H1 (cell line): Measurements from ENCODE around the gene CAMKK2. TPM values are rescaled to one million over a fixed set of nuclear protein-coding genes. Genes with fewer than 3 reads are reported as not detected.

ENCODE experiments used
- ATF2 ChIP-seq: IDR thresholded peaks from 2 replicates; pipeline ENCODE4 v1.6.1; 2012; ENCODE audit warnings: low read length, inconsistent platforms
- ATF3 ChIP-seq: IDR thresholded peaks from 2 replicates; pipeline ENCODE4 v1.6.1; 2011; ENCODE audit warnings: low read depth, mild to moderate bottlenecking, low read length; ENCODE audit not compliant: insufficient read depth
- EGR1 ChIP-seq: IDR thresholded peaks from 2 replicates; pipeline ENCODE4 v1.6.1; 2011; ENCODE audit warnings: low read depth, low read length, borderline replicate concordance
- HDAC2 ChIP-seq, 2 experiments: fragments of 300-600 bp in 1 of 2; sonication (generic) in 1 of 2; IDR thresholded peaks; 2 replicates each; pipeline ENCODE4 v1.6.1; 2011 to 2012; ENCODE audit warnings: low read depth in 2 of 2, low read length in 2 of 2, mild to moderate bottlenecking in 2 of 2, moderate library complexity in 2 of 2, borderline replicate concordance in 1 of 2, inconsistent platforms in 1 of 2
- SUZ12 ChIP-seq: fragments of 200-600 bp; sonication (generic); IDR thresholded peaks from 2 replicates; pipeline ENCODE4 v1.6.1; 2012; ENCODE audit warnings: mild to moderate bottlenecking, inconsistent platforms, low read length, moderate library complexity, mixed read lengths
- TBP ChIP-seq: IDR thresholded peaks from 2 replicates; pipeline ENCODE4 v1.6.1; 2011; ENCODE audit warnings: low read depth, low read length, improper control_type of control experiment
- USF2 ChIP-seq: IDR thresholded peaks from 2 replicates; pipeline ENCODE4 v1.6.1; 2011; ENCODE audit warnings: low read length, improper control_type of control experiment
- polyA plus RNA-seq, 7 experiments: library from polyadenylated mRNA; depleted of rRNA in 3 of 7; stranded (reverse) in 5 of 7; unstranded in 2 of 7; fragments of >200 nt in 5 of 7; fragments of 200-250 nt in 2 of 7; gene quantifications; 1 replicate in 5 of 7; 2 replicates in 1 of 7; 4 replicates in 1 of 7; pipeline versions ENCODE4 v1.2.1 to v1.2.3, GENCODE V29; 2011 to 2013; ENCODE audit warnings: missing spikeins in 2 of 7, mixed read lengths in 2 of 7
- total RNA-seq: library from RNA; stranded (reverse); fragmentation: NEBNext Ultra II Directional; extraction: Animal tissue kit (Norgen Biotek cat#: 25700); gene quantifications from 2 replicates; pipeline ENCODE4 v1.2.1, GENCODE V29; 2021

CAMKK2 gene
- total and polyA plus RNA-seq, 2 of the 8 experiments (the other 6 are each of a cell fraction or from before 2014, with no cell fraction given): 29.6 to 30.6 TPM

- TF ChIP-seq USF2: no peak
- no peak for TF ChIP-seq ATF3
- TF ChIP-seq TBP: no peak
- no peak for TF ChIP-seq EGR1
- TF ChIP-seq ATF2: no peak
- TF ChIP-seq HDAC2 (IDR thresholded peaks at IDR 0.05; ENCODE audit: borderline replicate concordance in 1 of 2, low read depth in 2 of 2, low read length in 2 of 2): no peak
- no peak for TF ChIP-seq SUZ12
Measured at GRCh38 chr12:121278169-121279070, 18.1 kb downstream of the CAMKK2 start (continued).
